Spleen (tissue), 11 donors: ENCODE measurements around the gene MBLAC1. TPM values are rescaled to one million over a fixed set of nuclear protein-coding genes. Genes with fewer than 3 reads are reported as not detected.

ENCODE experiments used
- DNase-seq: peaks from one replicate; pipeline ENCODE4 v3.0.0-alpha.2; 2020
- H3K27ac ChIP-seq, 8 donors: fragments of 200-600 bp; sonication (generic) in 7 of 8; 1 replicate in 4 of 8; 2 replicates in 4 of 8; pipeline versions ENCODE4 v1.5.0 to v1.8.0; 2016 to 2021; ENCODE audit warnings: inconsistent platforms in 4 of 8, mild to moderate bottlenecking in 4 of 8, moderate library complexity in 1 of 8
- H3K27me3 ChIP-seq, 7 donors: fragments of 200-600 bp; sonication (generic) in 6 of 7; replicated peaks in 1 of 7; 1 replicate in 4 of 7; 2 replicates in 3 of 7; pipeline versions ENCODE4 v1.5.0 to v1.8.0; 2016 to 2021; ENCODE audit warnings: inconsistent platforms in 3 of 7, mild to moderate bottlenecking in 1 of 7
- H3K36me3 ChIP-seq, 6 donors: fragments of 200-600 bp; sonication (generic) in 5 of 6; 1 replicate in 4 of 6; 2 replicates in 2 of 6; pipeline versions ENCODE4 v1.5.0 to v1.8.0; 2016 to 2021; ENCODE audit warnings: inconsistent platforms in 2 of 6
- H3K4me1 ChIP-seq, 6 donors: fragments of 200-600 bp; sonication (generic) in 5 of 6; 1 replicate in 3 of 6; 2 replicates in 3 of 6; pipeline versions ENCODE4 v1.5.0 to v1.8.0; 2016 to 2021; ENCODE audit warnings: inconsistent platforms in 3 of 6
- H3K4me3 ChIP-seq, 8 donors: fragments of 200-600 bp; sonication (generic) in 7 of 8; 1 replicate in 4 of 8; 2 replicates in 4 of 8; pipeline versions ENCODE4 v1.5.0 to v1.8.0; 2016 to 2021; ENCODE audit warnings: inconsistent platforms in 4 of 8, mild to moderate bottlenecking in 4 of 8, moderate library complexity in 2 of 8
- H3K9me3 ChIP-seq, 8 donors: fragments of 200-600 bp; sonication (generic) in 7 of 8; 1 replicate in 4 of 8; 2 replicates in 4 of 8; pipeline versions ENCODE4 v1.5.0 to v1.8.0; 2016 to 2021; ENCODE audit warnings: inconsistent platforms in 4 of 8
- POLR2A ChIP-seq, 3 donors: fragments of 450-650 bp; IDR thresholded peaks; one replicate each; pipeline ENCODE4 v1.5.1; 2017; ENCODE audit warnings: antibody characterized with exemption in 3 of 3, mild to moderate bottlenecking in 1 of 3
- POLR2AphosphoS5 ChIP-seq, 3 donors: sonication (generic); formaldehyde crosslinking; IDR thresholded peaks; one replicate each; pipeline ENCODE4 v1.5.1; 2017; ENCODE audit warnings: antibody characterized with exemption in 3 of 3
- WGBS, 5 donors: extraction: QIAGEN DNeasy Blood & Tissue Kit in 3 of 5; methylation state at CpG; one replicate each; pipeline versions ENCODE4 v1.1.5 to v1.1.7; 2013 to 2018; 5-methylcytosine and 5-hydroxymethylcytosine counted together
- intact Hi-C: fragments of 100-400 bp; cut with DNase I; formaldehyde crosslinking; loops from one replicate; pipeline ENCODE4 v1.15.0; 2023; ENCODE audit warnings: low total_unique reads
- polyA plus RNA-seq, 3 donors: library from polyadenylated mRNA; stranded (reverse); fragments of 200-250 nt; gene quantifications; one replicate each; pipeline ENCODE4 v1.2.1, GENCODE V29; 2013
- total RNA-seq, 7 donors: library from RNA; depleted of rRNA in 3 of 7; stranded (reverse); fragments of >200 nt in 3 of 7; fragmentation: NEBNext Ultra II Directional in 4 of 7; extraction: Animal tissue kit (Norgen Biotek cat#: 25700) in 4 of 7; gene quantifications; one replicate each; pipeline versions ENCODE4 v1.1.0 to v1.2.1, GENCODE V29; 2016 to 2021
- TF ChIP-seq, protein P1 (sequence below), 11 experiments: fragments of 200-600 bp in 7 of 11; fragments of 450-650 bp in 4 of 11; sonication (generic) in 4 of 11; IDR thresholded peaks in 8 of 11; conservative IDR thresholded peaks in 3 of 11; 1 replicate in 7 of 11; 2 replicates in 4 of 11; pipeline versions ENCODE4 v1.4.0 to v1.8.0; 2016 to 2021; ENCODE audit warnings: antibody characterized with exemption in 11 of 11, inconsistent platforms in 4 of 11, mild to moderate bottlenecking in 1 of 11
- donor health status: healthy with polysubstance abuse.
- donor health status: DM: no; HTN: no; CAD: no; lungs with moderate emphysema.
- donor health status: DM: no; HTN: no; CAD: no.
- donor health status: Bipolar disorder and iron deficiency.
- donor health status: healthy.
- donor health status: DM: no; HTN: no; CAD: no.
- donor health status: DM: yes; HTN: yes; CAD: no.

MBLAC1 gene
- total and polyA plus RNA-seq, 10 donors = 1.7 to 4.4 (median 2.2) TPM

- 58 to 75% (median 70%) methylated on average over 5 to 6 of the region's 6 CpGs for WGBS, 5 donors
- H3K27me3 ChIP-seq = peaks cover 0 to 30% (median 13%) of the 10 kb centered on the region in 7 donors
- DNase-seq = peak; percentile 73
- no peak for TF ChIP-seq POLR2A (IDR thresholded peaks at IDR 0.05)
- no peak for TF ChIP-seq POLR2AphosphoS5 (IDR thresholded peaks at IDR 0.05)
- TF ChIP-seq, protein P1, sequence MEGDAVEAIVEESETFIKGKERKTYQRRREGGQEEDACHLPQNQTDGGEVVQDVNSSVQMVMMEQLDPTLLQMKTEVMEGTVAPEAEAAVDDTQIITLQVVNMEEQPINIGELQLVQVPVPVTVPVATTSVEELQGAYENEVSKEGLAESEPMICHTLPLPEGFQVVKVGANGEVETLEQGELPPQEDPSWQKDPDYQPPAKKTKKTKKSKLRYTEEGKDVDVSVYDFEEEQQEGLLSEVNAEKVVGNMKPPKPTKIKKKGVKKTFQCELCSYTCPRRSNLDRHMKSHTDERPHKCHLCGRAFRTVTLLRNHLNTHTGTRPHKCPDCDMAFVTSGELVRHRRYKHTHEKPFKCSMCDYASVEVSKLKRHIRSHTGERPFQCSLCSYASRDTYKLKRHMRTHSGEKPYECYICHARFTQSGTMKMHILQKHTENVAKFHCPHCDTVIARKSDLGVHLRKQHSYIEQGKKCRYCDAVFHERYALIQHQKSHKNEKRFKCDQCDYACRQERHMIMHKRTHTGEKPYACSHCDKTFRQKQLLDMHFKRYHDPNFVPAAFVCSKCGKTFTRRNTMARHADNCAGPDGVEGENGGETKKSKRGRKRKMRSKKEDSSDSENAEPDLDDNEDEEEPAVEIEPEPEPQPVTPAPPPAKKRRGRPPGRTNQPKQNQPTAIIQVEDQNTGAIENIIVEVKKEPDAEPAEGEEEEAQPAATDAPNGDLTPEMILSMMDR (IDR thresholded peaks at IDR 0.05 in 8 of 11, conservative IDR thresholded peaks at IDR 0.05 in 3 of 11) = no peak
- no peaks in the 10 kb centered on the region for H3K36me3 ChIP-seq
- intact Hi-C loops = no loop called here
- H3K4me1 ChIP-seq = peaks cover 2 to 49% (median 22%) of the 10 kb centered on the region in 6 donors
- H3K9me3 ChIP-seq = no peaks in the 10 kb centered on the region
- H3K4me3 ChIP-seq = no peak overlapping the region
- peak overlapping the region in 2 of 8 donors; percentile 32 to 51 for H3K27ac ChIP-seq
Observed at GRCh38 chr7:100163006-100163531, 36.3 kb downstream of the MBLAC1 start.

GRCh38 chr7:100163871-100164270 lies 37.1 kb downstream of the MBLAC1 start:
- H3K27me3 ChIP-seq = peaks cover 0 to 38% (median 13%) of the 10 kb centered on the region in 7 donors
- 87 to 93% (median 90%) methylated on average over 5 of the region's 5 CpGs for WGBS, 5 donors
- H3K36me3 ChIP-seq = no peaks in the 10 kb centered on the region
- intact Hi-C loops = no loop called here
- H3K4me1 ChIP-seq = peaks cover 10 to 51% (median 28%) of the 10 kb centered on the region in 6 donors
- DNase-seq = peak; percentile 53
- peak overlapping the region in 2 of 8 donors; percentile 32 to 51 for H3K27ac ChIP-seq
- no peaks in the 10 kb centered on the region for H3K9me3 ChIP-seq
- H3K4me3 ChIP-seq = no peak overlapping the region
- no peak for TF ChIP-seq POLR2A (IDR thresholded peaks at IDR 0.05)
- TF ChIP-seq, protein P1 (IDR thresholded peaks at IDR 0.05 in 8 of 11, conservative IDR thresholded peaks at IDR 0.05 in 3 of 11) = no peak

- TF ChIP-seq POLR2AphosphoS5 (IDR thresholded peaks at IDR 0.05) = no peak
- no peak for TF ChIP-seq POLR2A (IDR thresholded peaks at IDR 0.05)
- TF ChIP-seq, protein P1 (IDR thresholded peaks at IDR 0.05 in 8 of 11, conservative IDR thresholded peaks at IDR 0.05 in 3 of 11) = no peak
- H3K36me3 ChIP-seq = no peaks in the 10 kb centered on the region
- H3K27ac ChIP-seq = peak overlapping the region in 2 of 8 donors; percentile 28 to 38
- H3K27me3 ChIP-seq = peaks cover 0 to 64% (median 31%) of the 10 kb centered on the region in 7 donors
- intact Hi-C loops = no loop called here
- DNase-seq = no peak
- H3K4me3 ChIP-seq = no peak overlapping the region
- H3K4me1 ChIP-seq = peaks cover 16 to 67% (median 34%) of the 10 kb centered on the region in 6 donors
- H3K9me3 ChIP-seq = no peaks in the 10 kb centered on the region
- 65 to 74% (median 69%) methylated on average over 16 of the region's 16 CpGs for WGBS, 5 donors
Observed at GRCh38 chr7:100166317-100166940, 39.7 kb downstream of the MBLAC1 start.
